HepG2 (cell line): ENCODE measurements around the gene MARF1. TPM values are rescaled to one million over a fixed set of nuclear protein-coding genes. Genes with fewer than 3 reads are reported as not detected.

Experiments used
- CBX5 ChIP-seq: sonication (generic); formaldehyde crosslinking; IDR thresholded peaks from 2 replicates; pipeline ENCODE4 v1.4.0; 2020; ENCODE audit warnings: missing genetic modification reagents, borderline replicate concordance
- DRAP1 ChIP-seq: IDR thresholded peaks from 2 replicates; pipeline ENCODE4 v1.6.1; 2016; ENCODE audit warnings: missing genetic modification reagents, missing compliant biosample characterization
- GABPA ChIP-seq, 2 experiments: IDR thresholded peaks; 2 replicates each; pipeline ENCODE4 v1.6.1; 2011 to 2016; ENCODE audit warnings: low read depth in 2 of 2, low read length in 1 of 2, missing biosample characterization in 1 of 2, missing genetic modification characterization in 1 of 2
- GTF3A ChIP-seq: sonication (generic); formaldehyde crosslinking; conservative IDR thresholded peaks from 2 replicates; pipeline ENCODE4 v1.4.0; 2020; ENCODE audit warnings: mild to moderate bottlenecking, missing genetic modification reagents
- HMGA1 ChIP-seq: sonication (generic); formaldehyde crosslinking; conservative IDR thresholded peaks from 2 replicates; pipeline ENCODE4 v1.4.0; 2020; ENCODE audit warnings: missing genetic modification reagents
- KLF12 ChIP-seq: sonication (generic); formaldehyde crosslinking; IDR thresholded peaks from 2 replicates; pipeline ENCODE4 v1.4.0; 2020; ENCODE audit warnings: missing genetic modification reagents, borderline replicate concordance
- MED13 ChIP-seq: sonication (generic); formaldehyde crosslinking; IDR thresholded peaks from 2 replicates; pipeline ENCODE4 v1.5.0; 2020; ENCODE audit warnings: missing genetic modification reagents
- SKI ChIP-seq: fragments of 450-650 bp; IDR thresholded peaks from one replicate; pipeline ENCODE4 v1.6.1; 2018; ENCODE audit warnings: mild to moderate bottlenecking; ENCODE audit not compliant: partially characterized antibody
- SMAD9 ChIP-seq: sonication (generic); formaldehyde crosslinking; IDR thresholded peaks from 2 replicates; pipeline ENCODE4 v1.5.1; 2020; ENCODE audit warnings: mild to moderate bottlenecking, missing genetic modification reagents
- TP53 ChIP-seq: sonication (generic); formaldehyde crosslinking; conservative IDR thresholded peaks from 2 replicates; pipeline ENCODE4 v1.4.0; 2020; ENCODE audit warnings: missing genetic modification reagents
- YEATS2 ChIP-seq: sonication (generic); formaldehyde crosslinking; IDR thresholded peaks from 2 replicates; pipeline ENCODE4 v1.4.0; 2020; ENCODE audit warnings: missing genetic modification reagents, borderline replicate concordance
- ZNF230 ChIP-seq: sonication (generic); formaldehyde crosslinking; IDR thresholded peaks from 2 replicates; pipeline ENCODE4 v1.4.0; 2020; ENCODE audit warnings: mild to moderate bottlenecking, missing genetic modification reagents
- ZNF326 ChIP-seq: sonication (generic); formaldehyde crosslinking; IDR thresholded peaks from 2 replicates; pipeline ENCODE4 v1.4.0; 2020; ENCODE audit warnings: missing genetic modification reagents, borderline replicate concordance
- ZNF766 ChIP-seq: sonication (generic); formaldehyde crosslinking; IDR thresholded peaks from 2 replicates; pipeline ENCODE4 v1.5.0; 2020; ENCODE audit warnings: missing genetic modification reagents, borderline replicate concordance
- ZNF841 ChIP-seq: sonication (generic); formaldehyde crosslinking; IDR thresholded peaks from 2 replicates; pipeline ENCODE4 v1.8.1; 2023; ENCODE audit warnings: missing genetic modification reagents, borderline replicate concordance
- polyA plus RNA-seq, 8 experiments: library from polyadenylated mRNA; depleted of rRNA in 3 of 8; stranded (reverse) in 7 of 8; unstranded in 1 of 8; fragments of >200 nt; fragmentation: Illumina TruSeq in 4 of 8; extraction: Trizol in 4 of 8; gene quantifications; 2 replicates each; pipeline versions ENCODE4 v1.2.1 to v1.2.3, GENCODE V29; 2011 to 2016; ENCODE audit warnings: low read depth in 4 of 8, missing spikeins in 1 of 8, mixed read lengths in 1 of 8; ENCODE audit not compliant: insufficient read depth in 1 of 8
- total RNA-seq, 5 experiments: library from RNA; depleted of rRNA; stranded (reverse); fragments of >200 nt; fragmentation: Illumina TruSeq; extraction: Trizol; gene quantifications; 2 replicates each; pipeline ENCODE4 v1.2.3, GENCODE V29; 2016; ENCODE audit warnings: low read depth in 1 of 5
- TF ChIP-seq, protein P1 (sequence below): sonication (generic); formaldehyde crosslinking; IDR thresholded peaks from 2 replicates; pipeline ENCODE4 v1.4.0; 2020; ENCODE audit warnings: missing genetic modification reagents, borderline replicate concordance
- TF ChIP-seq, protein P2 (sequence below): sonication (generic); formaldehyde crosslinking; conservative IDR thresholded peaks from 2 replicates; pipeline ENCODE4 v1.5.0; 2020; ENCODE audit warnings: missing genetic modification reagents
- TF ChIP-seq, protein P3 (sequence below): sonication (generic); formaldehyde crosslinking; IDR thresholded peaks from 2 replicates; pipeline ENCODE4 v1.4.0; 2020; ENCODE audit warnings: mild to moderate bottlenecking, low read depth, missing genetic modification reagents
- TF ChIP-seq, protein P4 (sequence below): sonication (generic); formaldehyde crosslinking; IDR thresholded peaks from 2 replicates; pipeline ENCODE4 v1.4.0; 2020; ENCODE audit warnings: missing genetic modification reagents; ENCODE audit errors: not compliant biosample characterization
- TF ChIP-seq, protein P5 (sequence below): IDR thresholded peaks from 2 replicates; pipeline ENCODE4 v1.6.1; 2016; ENCODE audit warnings: low read depth

Gene MARF1
- total and polyA plus RNA-seq, 2 of the 13 experiments (the other 11 are each of a cell fraction or from before 2014, with no cell fraction given): 8.7 to 20.7 TPM

GRCh38 chr16:15644267-15644961 is 1.5 kb upstream of the MARF1 start (continued):
- TF ChIP-seq, protein P1, sequence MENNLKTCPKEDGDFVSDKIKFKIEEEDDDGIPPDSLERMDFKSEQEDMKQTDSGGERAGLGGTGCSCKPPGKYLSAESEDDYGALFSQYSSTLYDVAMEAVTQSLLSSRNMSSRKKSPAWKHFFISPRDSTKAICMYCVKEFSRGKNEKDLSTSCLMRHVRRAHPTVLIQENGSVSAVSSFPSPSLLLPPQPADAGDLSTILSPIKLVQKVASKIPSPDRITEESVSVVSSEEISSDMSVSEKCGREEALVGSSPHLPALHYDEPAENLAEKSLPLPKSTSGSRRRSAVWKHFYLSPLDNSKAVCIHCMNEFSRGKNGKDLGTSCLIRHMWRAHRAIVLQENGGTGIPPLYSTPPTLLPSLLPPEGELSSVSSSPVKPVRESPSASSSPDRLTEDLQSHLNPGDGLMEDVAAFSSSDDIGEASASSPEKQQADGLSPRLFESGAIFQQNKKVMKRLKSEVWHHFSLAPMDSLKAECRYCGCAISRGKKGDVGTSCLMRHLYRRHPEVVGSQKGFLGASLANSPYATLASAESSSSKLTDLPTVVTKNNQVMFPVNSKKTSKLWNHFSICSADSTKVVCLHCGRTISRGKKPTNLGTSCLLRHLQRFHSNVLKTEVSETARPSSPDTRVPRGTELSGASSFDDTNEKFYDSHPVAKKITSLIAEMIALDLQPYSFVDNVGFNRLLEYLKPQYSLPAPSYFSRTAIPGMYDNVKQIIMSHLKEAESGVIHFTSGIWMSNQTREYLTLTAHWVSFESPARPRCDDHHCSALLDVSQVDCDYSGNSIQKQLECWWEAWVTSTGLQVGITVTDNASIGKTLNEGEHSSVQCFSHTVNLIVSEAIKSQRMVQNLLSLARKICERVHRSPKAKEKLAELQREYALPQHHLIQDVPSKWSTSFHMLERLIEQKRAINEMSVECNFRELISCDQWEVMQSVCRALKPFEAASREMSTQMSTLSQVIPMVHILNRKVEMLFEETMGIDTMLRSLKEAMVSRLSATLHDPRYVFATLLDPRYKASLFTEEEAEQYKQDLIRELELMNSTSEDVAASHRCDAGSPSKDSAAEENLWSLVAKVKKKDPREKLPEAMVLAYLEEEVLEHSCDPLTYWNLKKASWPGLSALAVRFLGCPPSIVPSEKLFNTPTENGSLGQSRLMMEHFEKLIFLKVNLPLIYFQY (CRISPR knock-in tag): no peak; the same call in 1 of the 2 replicates
- TF ChIP-seq KLF12 (no peak), MED13 (CRISPR knock-in tag) (no peak), ZNF326 (CRISPR knock-in tag) (no peak), ZNF841 (CRISPR knock-in tag) (no peak), CBX5 (CRISPR knock-in tag) (0 out of 2 replicates have a peak, but pooled peaks have one; percentile 24), DRAP1 (CRISPR knock-in tag) (peak; percentile 87), SMAD9 (CRISPR knock-in tag) (no peak), GTF3A (CRISPR knock-in tag) (0 out of 2 replicates have a peak, but pooled peaks have one; percentile 46), YEATS2 (peak; percentile 23; the same call in 1 of the 2 replicates), GABPA (IDR thresholded peaks at IDR 0.05; ENCODE audit: low read depth, low read length) (no peak), GABPA (CRISPR knock-in tag; IDR thresholded peaks at IDR 0.05; ENCODE audit: low read depth) (peak; percentile 26; the same call in 1 of the 2 replicates), ZNF230 (CRISPR knock-in tag) (no peak), HMGA1 (CRISPR knock-in tag) (no peak), SKI (no peak), TP53 (CRISPR knock-in tag) (peak; percentile 86; the same call in 1 of the 2 replicates), ZNF766 (CRISPR knock-in tag) (no peak)
- TF ChIP-seq, protein P2, sequence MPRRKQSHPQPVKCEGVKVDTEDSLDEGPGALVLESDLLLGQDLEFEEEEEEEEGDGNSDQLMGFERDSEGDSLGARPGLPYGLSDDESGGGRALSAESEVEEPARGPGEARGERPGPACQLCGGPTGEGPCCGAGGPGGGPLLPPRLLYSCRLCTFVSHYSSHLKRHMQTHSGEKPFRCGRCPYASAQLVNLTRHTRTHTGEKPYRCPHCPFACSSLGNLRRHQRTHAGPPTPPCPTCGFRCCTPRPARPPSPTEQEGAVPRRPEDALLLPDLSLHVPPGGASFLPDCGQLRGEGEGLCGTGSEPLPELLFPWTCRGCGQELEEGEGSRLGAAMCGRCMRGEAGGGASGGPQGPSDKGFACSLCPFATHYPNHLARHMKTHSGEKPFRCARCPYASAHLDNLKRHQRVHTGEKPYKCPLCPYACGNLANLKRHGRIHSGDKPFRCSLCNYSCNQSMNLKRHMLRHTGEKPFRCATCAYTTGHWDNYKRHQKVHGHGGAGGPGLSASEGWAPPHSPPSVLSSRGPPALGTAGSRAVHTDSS (CRISPR knock-in tag): no peak
- TF ChIP-seq, protein P3, sequence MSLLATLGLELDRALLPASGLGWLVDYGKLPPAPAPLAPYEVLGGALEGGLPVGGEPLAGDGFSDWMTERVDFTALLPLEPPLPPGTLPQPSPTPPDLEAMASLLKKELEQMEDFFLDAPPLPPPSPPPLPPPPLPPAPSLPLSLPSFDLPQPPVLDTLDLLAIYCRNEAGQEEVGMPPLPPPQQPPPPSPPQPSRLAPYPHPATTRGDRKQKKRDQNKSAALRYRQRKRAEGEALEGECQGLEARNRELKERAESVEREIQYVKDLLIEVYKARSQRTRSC (CRISPR knock-in tag): no peak
- TF ChIP-seq, protein P4, sequence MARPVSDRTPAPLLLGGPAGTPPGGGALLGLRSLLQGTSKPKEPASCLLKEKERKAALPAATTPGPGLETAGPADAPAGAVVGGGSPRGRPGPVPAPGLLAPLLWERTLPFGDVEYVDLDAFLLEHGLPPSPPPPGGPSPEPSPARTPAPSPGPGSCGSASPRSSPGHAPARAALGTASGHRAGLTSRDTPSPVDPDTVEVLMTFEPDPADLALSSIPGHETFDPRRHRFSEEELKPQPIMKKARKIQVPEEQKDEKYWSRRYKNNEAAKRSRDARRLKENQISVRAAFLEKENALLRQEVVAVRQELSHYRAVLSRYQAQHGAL: no peak
- TF ChIP-seq, protein P5, sequence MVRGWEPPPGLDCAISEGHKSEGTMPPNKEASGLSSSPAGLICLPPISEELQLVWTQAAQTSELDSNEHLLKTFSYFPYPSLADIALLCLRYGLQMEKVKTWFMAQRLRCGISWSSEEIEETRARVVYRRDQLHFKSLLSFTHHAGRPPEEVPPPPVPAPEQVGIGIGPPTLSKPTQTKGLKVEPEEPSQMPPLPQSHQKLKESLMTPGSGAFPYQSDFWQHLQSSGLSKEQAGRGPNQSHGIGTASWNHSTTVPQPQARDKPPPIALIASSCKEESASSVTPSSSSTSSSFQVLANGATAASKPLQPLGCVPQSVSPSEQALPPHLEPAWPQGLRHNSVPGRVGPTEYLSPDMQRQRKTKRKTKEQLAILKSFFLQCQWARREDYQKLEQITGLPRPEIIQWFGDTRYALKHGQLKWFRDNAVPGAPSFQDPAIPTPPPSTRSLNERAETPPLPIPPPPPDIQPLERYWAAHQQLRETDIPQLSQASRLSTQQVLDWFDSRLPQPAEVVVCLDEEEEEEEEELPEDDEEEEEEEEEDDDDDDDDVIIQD (CRISPR knock-in tag): peak; percentile 77
